ENCODE results near the gene ITM2B. TPM values are rescaled to one million over a fixed set of nuclear protein-coding genes. Genes with fewer than 3 reads are reported as not detected.

Gene ITM2B
- total RNA-seq, 1 experiment from 2014 or later: 178 TPM

DNA sequence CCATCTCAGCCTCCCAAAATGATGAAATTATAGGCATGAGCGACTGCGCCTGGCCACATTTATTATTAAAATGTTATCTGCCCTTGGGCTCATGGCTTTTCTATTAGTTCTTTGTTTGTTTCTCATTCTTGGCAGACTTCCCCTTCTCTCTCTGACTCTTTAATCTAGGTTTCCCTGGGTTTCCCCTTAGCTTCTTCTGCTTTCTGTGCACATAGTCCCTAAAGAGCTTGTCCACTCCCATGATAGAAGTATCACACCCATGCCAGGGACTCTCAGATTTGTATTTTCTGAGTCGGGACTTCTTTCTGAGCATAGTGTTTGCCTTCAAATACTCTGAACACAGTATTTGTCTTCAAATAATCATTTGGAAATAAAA lies 38.6 kb upstream of the ITM2B start:
- no peak for TF ChIP-seq NR2C2 (CRISPR knock-in tag; IDR thresholded peaks at IDR 0.05)
- TF ChIP-seq, protein P1, sequence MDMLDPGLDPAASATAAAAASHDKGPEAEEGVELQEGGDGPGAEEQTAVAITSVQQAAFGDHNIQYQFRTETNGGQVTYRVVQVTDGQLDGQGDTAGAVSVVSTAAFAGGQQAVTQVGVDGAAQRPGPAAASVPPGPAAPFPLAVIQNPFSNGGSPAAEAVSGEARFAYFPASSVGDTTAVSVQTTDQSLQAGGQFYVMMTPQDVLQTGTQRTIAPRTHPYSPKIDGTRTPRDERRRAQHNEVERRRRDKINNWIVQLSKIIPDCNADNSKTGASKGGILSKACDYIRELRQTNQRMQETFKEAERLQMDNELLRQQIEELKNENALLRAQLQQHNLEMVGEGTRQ (CRISPR knock-in tag; IDR thresholded peaks at IDR 0.05): no peak
- no peak for TF ChIP-seq SMAD3 (CRISPR knock-in tag; IDR thresholded peaks at IDR 0.05; ENCODE audit: borderline replicate concordance)
- TF ChIP-seq ZNF263 (CRISPR knock-in tag; IDR thresholded peaks at IDR 0.05; ENCODE audit: low read depth): no peak
- TF ChIP-seq, protein P2, sequence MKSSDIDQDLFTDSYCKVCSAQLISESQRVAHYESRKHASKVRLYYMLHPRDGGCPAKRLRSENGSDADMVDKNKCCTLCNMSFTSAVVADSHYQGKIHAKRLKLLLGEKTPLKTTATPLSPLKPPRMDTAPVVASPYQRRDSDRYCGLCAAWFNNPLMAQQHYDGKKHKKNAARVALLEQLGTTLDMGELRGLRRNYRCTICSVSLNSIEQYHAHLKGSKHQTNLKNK (CRISPR knock-in tag; IDR thresholded peaks at IDR 0.05): no peak
- TF ChIP-seq FOXJ3 (CRISPR knock-in tag; IDR thresholded peaks at IDR 0.05; ENCODE audit: borderline replicate concordance): no peak
- no peak for TF ChIP-seq FOXP1 (CRISPR knock-in tag; IDR thresholded peaks at IDR 0.05; ENCODE audit: borderline replicate concordance)
- TF ChIP-seq, protein P3, sequence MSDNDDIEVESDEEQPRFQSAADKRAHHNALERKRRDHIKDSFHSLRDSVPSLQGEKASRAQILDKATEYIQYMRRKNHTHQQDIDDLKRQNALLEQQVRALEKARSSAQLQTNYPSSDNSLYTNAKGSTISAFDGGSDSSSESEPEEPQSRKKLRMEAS (CRISPR knock-in tag; IDR thresholded peaks at IDR 0.05): no peak
- no peak for TF ChIP-seq NR3C1 (CRISPR knock-in tag; conservative IDR thresholded peaks at IDR 0.05; ENCODE audit: low read depth)
- TF ChIP-seq, protein P4, sequence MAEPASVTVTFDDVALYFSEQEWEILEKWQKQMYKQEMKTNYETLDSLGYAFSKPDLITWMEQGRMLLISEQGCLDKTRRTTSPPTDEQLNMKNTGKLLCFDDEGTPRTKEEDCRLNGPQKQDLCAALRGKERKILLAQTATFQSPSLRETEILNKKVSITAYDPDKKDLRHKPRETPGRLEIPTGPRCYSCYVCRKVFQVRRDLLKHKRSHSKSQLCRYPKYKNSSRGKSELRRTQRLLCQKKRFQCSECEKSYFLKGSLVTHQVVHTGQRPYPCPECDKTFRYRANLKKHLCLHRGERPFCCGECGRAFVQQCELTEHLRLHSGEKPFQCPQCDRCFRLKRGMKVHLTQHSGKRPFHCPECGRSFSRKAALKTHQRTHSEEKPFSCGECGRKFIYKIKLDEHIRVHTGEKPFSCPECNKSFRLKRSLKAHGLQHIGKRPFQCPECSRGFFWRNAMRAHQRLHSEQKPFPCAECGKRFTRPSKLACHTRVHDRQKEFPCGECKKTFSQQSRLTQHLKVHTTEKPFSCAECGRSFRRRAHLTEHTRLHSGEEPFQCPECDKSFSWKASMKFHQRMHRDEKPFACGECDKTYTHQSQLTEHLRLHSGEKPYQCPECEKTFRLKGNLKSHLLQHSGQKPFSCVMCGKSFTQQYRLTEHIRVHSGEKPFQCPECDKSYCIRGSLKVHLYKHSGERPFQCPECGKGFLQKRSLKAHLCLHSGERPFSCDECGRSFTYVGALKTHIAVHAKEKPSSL (CRISPR knock-in tag; conservative IDR thresholded peaks at IDR 0.05): no peak
- TF ChIP-seq CREM (CRISPR knock-in tag; IDR thresholded peaks at IDR 0.05): no peak
- TF ChIP-seq, protein P5, sequence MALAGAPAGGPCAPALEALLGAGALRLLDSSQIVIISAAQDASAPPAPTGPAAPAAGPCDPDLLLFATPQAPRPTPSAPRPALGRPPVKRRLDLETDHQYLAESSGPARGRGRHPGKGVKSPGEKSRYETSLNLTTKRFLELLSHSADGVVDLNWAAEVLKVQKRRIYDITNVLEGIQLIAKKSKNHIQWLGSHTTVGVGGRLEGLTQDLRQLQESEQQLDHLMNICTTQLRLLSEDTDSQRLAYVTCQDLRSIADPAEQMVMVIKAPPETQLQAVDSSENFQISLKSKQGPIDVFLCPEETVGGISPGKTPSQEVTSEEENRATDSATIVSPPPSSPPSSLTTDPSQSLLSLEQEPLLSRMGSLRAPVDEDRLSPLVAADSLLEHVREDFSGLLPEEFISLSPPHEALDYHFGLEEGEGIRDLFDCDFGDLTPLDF (CRISPR knock-in tag; IDR thresholded peaks at IDR 0.05): no peak
- TF ChIP-seq, protein P6, sequence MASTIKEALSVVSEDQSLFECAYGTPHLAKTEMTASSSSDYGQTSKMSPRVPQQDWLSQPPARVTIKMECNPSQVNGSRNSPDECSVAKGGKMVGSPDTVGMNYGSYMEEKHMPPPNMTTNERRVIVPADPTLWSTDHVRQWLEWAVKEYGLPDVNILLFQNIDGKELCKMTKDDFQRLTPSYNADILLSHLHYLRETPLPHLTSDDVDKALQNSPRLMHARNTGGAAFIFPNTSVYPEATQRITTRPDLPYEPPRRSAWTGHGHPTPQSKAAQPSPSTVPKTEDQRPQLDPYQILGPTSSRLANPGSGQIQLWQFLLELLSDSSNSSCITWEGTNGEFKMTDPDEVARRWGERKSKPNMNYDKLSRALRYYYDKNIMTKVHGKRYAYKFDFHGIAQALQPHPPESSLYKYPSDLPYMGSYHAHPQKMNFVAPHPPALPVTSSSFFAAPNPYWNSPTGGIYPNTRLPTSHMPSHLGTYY (CRISPR knock-in tag; IDR thresholded peaks at IDR 0.05): no peak
- TF ChIP-seq, protein P7, sequence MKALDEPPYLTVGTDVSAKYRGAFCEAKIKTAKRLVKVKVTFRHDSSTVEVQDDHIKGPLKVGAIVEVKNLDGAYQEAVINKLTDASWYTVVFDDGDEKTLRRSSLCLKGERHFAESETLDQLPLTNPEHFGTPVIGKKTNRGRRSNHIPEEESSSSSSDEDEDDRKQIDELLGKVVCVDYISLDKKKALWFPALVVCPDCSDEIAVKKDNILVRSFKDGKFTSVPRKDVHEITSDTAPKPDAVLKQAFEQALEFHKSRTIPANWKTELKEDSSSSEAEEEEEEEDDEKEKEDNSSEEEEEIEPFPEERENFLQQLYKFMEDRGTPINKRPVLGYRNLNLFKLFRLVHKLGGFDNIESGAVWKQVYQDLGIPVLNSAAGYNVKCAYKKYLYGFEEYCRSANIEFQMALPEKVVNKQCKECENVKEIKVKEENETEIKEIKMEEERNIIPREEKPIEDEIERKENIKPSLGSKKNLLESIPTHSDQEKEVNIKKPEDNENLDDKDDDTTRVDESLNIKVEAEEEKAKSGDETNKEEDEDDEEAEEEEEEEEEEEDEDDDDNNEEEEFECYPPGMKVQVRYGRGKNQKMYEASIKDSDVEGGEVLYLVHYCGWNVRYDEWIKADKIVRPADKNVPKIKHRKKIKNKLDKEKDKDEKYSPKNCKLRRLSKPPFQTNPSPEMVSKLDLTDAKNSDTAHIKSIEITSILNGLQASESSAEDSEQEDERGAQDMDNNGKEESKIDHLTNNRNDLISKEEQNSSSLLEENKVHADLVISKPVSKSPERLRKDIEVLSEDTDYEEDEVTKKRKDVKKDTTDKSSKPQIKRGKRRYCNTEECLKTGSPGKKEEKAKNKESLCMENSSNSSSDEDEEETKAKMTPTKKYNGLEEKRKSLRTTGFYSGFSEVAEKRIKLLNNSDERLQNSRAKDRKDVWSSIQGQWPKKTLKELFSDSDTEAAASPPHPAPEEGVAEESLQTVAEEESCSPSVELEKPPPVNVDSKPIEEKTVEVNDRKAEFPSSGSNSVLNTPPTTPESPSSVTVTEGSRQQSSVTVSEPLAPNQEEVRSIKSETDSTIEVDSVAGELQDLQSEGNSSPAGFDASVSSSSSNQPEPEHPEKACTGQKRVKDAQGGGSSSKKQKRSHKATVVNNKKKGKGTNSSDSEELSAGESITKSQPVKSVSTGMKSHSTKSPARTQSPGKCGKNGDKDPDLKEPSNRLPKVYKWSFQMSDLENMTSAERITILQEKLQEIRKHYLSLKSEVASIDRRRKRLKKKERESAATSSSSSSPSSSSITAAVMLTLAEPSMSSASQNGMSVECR (CRISPR knock-in tag; IDR thresholded peaks at IDR 0.05; ENCODE audit: borderline replicate concordance): no peak
- TF ChIP-seq, protein P8, sequence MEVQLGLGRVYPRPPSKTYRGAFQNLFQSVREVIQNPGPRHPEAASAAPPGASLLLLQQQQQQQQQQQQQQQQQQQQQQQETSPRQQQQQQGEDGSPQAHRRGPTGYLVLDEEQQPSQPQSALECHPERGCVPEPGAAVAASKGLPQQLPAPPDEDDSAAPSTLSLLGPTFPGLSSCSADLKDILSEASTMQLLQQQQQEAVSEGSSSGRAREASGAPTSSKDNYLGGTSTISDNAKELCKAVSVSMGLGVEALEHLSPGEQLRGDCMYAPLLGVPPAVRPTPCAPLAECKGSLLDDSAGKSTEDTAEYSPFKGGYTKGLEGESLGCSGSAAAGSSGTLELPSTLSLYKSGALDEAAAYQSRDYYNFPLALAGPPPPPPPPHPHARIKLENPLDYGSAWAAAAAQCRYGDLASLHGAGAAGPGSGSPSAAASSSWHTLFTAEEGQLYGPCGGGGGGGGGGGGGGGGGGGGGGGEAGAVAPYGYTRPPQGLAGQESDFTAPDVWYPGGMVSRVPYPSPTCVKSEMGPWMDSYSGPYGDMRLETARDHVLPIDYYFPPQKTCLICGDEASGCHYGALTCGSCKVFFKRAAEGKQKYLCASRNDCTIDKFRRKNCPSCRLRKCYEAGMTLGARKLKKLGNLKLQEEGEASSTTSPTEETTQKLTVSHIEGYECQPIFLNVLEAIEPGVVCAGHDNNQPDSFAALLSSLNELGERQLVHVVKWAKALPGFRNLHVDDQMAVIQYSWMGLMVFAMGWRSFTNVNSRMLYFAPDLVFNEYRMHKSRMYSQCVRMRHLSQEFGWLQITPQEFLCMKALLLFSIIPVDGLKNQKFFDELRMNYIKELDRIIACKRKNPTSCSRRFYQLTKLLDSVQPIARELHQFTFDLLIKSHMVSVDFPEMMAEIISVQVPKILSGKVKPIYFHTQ (CRISPR knock-in tag; IDR thresholded peaks at IDR 0.05): no peak
- TF ChIP-seq ESRRA (CRISPR knock-in tag; IDR thresholded peaks at IDR 0.05; ENCODE audit: borderline replicate concordance): no peak
- no peak for TF ChIP-seq ZBTB21 (CRISPR knock-in tag; IDR thresholded peaks at IDR 0.05; ENCODE audit: borderline replicate concordance)
- TF ChIP-seq, protein P9, sequence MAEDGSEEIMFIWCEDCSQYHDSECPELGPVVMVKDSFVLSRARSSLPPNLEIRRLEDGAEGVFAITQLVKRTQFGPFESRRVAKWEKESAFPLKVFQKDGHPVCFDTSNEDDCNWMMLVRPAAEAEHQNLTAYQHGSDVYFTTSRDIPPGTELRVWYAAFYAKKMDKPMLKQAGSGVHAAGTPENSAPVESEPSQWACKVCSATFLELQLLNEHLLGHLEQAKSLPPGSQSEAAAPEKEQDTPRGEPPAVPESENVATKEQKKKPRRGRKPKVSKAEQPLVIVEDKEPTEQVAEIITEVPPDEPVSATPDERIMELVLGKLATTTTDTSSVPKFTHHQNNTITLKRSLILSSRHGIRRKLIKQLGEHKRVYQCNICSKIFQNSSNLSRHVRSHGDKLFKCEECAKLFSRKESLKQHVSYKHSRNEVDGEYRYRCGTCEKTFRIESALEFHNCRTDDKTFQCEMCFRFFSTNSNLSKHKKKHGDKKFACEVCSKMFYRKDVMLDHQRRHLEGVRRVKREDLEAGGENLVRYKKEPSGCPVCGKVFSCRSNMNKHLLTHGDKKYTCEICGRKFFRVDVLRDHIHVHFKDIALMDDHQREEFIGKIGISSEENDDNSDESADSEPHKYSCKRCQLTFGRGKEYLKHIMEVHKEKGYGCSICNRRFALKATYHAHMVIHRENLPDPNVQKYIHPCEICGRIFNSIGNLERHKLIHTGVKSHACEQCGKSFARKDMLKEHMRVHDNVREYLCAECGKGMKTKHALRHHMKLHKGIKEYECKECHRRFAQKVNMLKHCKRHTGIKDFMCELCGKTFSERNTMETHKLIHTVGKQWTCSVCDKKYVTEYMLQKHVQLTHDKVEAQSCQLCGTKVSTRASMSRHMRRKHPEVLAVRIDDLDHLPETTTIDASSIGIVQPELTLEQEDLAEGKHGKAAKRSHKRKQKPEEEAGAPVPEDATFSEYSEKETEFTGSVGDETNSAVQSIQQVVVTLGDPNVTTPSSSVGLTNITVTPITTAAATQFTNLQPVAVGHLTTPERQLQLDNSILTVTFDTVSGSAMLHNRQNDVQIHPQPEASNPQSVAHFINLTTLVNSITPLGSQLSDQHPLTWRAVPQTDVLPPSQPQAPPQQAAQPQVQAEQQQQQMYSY (CRISPR knock-in tag; IDR thresholded peaks at IDR 0.05): no peak
- no peak for TF ChIP-seq ZNF121 (CRISPR knock-in tag; IDR thresholded peaks at IDR 0.05)
- Mint-ChIP-seq H3K4me1 (no peaks in the 10 kb centered on the region; the same call in 1 of the 2 replicates), H3K4me3 (no peak overlapping the region), H3K27me3 (ENCODE audit: low read depth) (no peaks in the 10 kb centered on the region), H3K36me3 (no peaks in the 10 kb centered on the region), H3K27ac (no peak overlapping the region), H3K9me3 (peaks cover 12% of the 10 kb centered on the region)
- ATAC-seq (no peak), DNase-seq (ENCODE audit: low spot score) (no peak)
- ChIA-PET POLR2A (no interaction called here), CTCF (no interaction called here)
